ENCODE measurements around the gene ITPR3. TPM values are rescaled to one million over a fixed set of nuclear protein-coding genes. Genes with fewer than 3 reads are reported as not detected.

The ITPR3 gene
- total and polyA plus RNA-seq, 2 experiments from 2014 or later = 0.13 to 1.1 TPM

GRCh38 chr6:33671744-33672072 lies 50.6 kb downstream of the ITPR3 start:
- Histone ChIP-seq H3K27me3 (no peaks in the 10 kb centered on the region), H3K36me3 (no peaks in the 10 kb centered on the region), H3K27ac (no peak overlapping the region), H3K9me3 (ENCODE audit: low read depth) (no peaks in the 10 kb centered on the region), H3K4me1 (ENCODE audit: low read depth) (no peaks in the 10 kb centered on the region), H3K4me3 (no peak overlapping the region)
- no peak for DNase-seq (ENCODE audit: low read depth in 1 of 2, low spot score in 1 of 2)
- no peak for TF ChIP-seq CTCF (IDR thresholded peaks at IDR 0.05; ENCODE audit: low read depth, low read length)

GRCh38 chr6:33672808-33673207 lies 51.7 kb downstream of the ITPR3 start:
- TF ChIP-seq CTCF (IDR thresholded peaks at IDR 0.05; ENCODE audit: low read depth, low read length) = peak; percentile 70
- no peaks in the 10 kb centered on the region for H3K9me3 ChIP-seq (ENCODE audit: low read depth)
- H3K27me3 ChIP-seq = no peaks in the 10 kb centered on the region
- no peak overlapping the region for H3K4me3 ChIP-seq
- H3K36me3 ChIP-seq = no peaks in the 10 kb centered on the region
- H3K4me1 ChIP-seq (ENCODE audit: low read depth) = no peaks in the 10 kb centered on the region
- H3K27ac ChIP-seq = no peak overlapping the region
- peak in 1 of 2 donors; percentile 93 for DNase-seq (ENCODE audit: low read depth in 1 of 2, low spot score in 1 of 2)

- H3K4me1 ChIP-seq (ENCODE audit: low read depth) = no peaks in the 10 kb centered on the region
- H3K36me3 ChIP-seq = no peaks in the 10 kb centered on the region
- no peaks in the 10 kb centered on the region for H3K9me3 ChIP-seq (ENCODE audit: low read depth)
- no peak overlapping the region for H3K27ac ChIP-seq
- TF ChIP-seq CTCF (IDR thresholded peaks at IDR 0.05; ENCODE audit: low read depth, low read length) = no peak
- H3K4me3 ChIP-seq = no peak overlapping the region
- no peak for DNase-seq (ENCODE audit: low read depth in 1 of 2, low spot score in 1 of 2)
- no peaks in the 10 kb centered on the region for H3K27me3 ChIP-seq
Observed at GRCh38 chr6:33673851-33674250, 52.7 kb downstream of the ITPR3 start.

- DNase-seq (ENCODE audit: low read depth in 1 of 2, low spot score in 1 of 2) = no peak
- Histone ChIP-seq H3K36me3 (no peaks in the 10 kb centered on the region), H3K27me3 (no peaks in the 10 kb centered on the region), H3K4me1 (ENCODE audit: low read depth) (no peaks in the 10 kb centered on the region), H3K27ac (no peak overlapping the region), H3K4me3 (no peak overlapping the region), H3K9me3 (ENCODE audit: low read depth) (no peaks in the 10 kb centered on the region)
- TF ChIP-seq CTCF (IDR thresholded peaks at IDR 0.05; ENCODE audit: low read depth, low read length) = no peak
Observed at GRCh38 chr6:33675968-33676367, 54.8 kb downstream of the ITPR3 start.

GRCh38 chr6:33676416-33677142 lies 55.5 kb downstream of the ITPR3 start:
- Histone ChIP-seq H3K9me3 (ENCODE audit: low read depth) (no peaks in the 10 kb centered on the region), H3K36me3 (no peaks in the 10 kb centered on the region), H3K4me1 (ENCODE audit: low read depth) (no peaks in the 10 kb centered on the region), H3K27ac (no peak overlapping the region), H3K27me3 (no peaks in the 10 kb centered on the region), H3K4me3 (no peak overlapping the region)
- DNase-seq (ENCODE audit: low read depth in 1 of 2, low spot score in 1 of 2) = no peak
- TF ChIP-seq CTCF (IDR thresholded peaks at IDR 0.05; ENCODE audit: low read depth, low read length) = no peak

Data from cardiac muscle cell (in vitro differentiated cells and primary cell).